NCI-H510A treated with DMSO at 0.1 percent for 48 hours (cell line): ENCODE data around the gene PALLD.
A peak's percentile ranks its signal among the peaks of the same experiment; 100 is the strongest.

Experiments used
- DNase-seq: peaks from one replicate; lab custom pipeline; 2025; lab: John Stamatoyannopoulos, UW

PALLD gene

DNA sequence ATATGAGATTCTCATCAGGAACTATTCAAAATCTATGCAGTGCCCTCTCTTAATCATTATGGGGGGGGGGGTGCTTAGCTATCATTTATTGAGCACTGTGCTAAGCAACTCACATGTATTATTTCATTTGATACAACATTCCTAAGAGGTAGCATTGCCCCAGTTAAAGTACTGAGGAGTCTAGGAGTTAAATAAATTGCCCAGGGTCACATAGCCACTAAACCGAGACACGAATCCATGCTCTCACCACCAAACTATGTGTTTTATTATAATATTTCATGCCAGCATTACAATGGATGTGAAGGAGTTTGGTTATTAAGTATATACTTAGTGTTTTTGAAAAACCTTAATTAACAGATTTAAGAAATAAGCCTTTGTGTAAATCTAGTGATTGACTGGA, 381.8 kb downstream of the PALLD start:
- no peak for DNase-seq

- DNase-seq: no peak
These were observed 382.3 kb downstream of the PALLD start for GRCh38 chr4:168879188-168879587.

DNA sequence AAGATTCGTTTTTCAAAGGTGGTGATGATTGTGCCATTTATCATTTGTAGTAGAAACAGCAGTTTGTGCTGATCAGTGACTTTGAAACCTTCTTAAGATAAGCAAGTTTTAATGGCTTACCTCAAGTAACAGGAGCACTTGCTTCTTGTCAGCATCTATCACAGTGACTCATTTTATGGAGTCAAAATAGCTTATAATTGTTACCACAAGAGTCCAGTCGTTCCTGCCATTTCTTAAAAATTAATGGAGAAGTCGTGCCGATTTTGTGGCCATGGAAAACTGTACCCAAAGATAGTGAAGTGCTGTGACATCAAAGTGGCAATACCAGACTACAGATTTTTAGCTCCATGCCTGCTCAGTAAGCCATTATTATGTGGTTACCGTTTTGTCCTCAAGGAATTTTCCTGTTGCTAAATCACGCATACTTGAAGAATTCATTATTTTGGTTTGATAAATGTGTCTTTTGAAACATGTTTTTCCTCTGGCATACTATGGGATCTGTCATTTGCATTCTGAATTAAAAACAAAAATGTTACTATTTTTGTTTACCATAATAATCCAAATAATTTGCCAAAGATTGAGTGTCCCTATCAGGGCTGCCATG, 383.3 kb downstream of the PALLD start:
- no peak for DNase-seq

- no peak for DNase-seq
These were observed 384.2 kb downstream of the PALLD start for GRCh38 chr4:168880811-168881595.

GRCh38 chr4:168881781-168882420, 385.0 kb downstream of the PALLD start:
- no peak for DNase-seq

DNA sequence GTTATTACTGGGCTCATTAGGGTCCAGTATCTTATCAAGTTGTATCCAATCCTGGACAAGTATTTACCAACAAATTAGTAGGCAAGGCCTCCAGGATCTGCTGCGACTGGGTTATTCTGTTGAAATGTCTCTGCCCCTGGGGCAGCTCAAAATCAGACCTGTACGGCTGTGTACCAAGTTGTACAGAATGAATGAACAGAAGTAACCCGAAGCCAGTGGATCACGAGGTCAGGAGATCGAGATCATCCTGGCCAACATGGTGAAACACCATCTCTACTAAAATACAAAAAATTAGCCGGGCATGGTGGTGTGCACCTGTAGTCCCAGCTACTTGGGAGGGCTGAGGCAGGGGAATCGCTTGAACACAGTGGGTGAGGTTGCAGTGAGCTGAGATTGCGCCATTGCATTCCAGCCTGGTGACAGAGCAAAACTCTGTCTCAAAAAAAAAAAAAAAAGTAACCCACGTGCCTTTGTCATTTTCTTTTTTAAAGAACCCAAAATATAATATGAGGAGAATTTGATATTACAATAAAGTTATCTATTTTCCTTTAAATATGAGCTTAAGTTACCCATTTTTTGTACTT, 385.9 kb downstream of the PALLD start:
- DNase-seq: no peak

DNA sequence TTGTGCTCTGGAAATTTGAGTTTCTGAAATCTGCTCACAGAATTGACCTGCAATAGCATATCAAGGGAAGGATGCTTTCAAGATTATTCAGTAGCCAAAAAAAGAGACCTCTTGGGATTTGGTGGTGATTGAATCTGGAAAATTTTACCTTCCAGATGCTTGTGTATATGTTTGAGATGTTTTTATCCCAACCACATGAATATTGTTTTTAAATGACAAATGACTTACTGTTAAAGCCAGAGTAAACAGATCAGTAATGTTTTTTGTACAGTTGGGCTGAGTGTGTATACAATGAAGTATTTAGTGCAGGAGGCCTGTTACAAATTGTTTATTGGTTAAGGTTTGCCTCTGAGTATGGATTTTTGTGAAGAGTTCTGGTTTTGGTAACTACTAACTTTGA, 386.7 kb downstream of the PALLD start:
- no peak for DNase-seq

GRCh38 chr4:168884251-168885124, 387.6 kb downstream of the PALLD start:
- DNase-seq: peak; percentile 36

- DNase-seq: no peak
These were observed 388.5 kb downstream of the PALLD start for GRCh38 chr4:168885400-168885799.

DNA sequence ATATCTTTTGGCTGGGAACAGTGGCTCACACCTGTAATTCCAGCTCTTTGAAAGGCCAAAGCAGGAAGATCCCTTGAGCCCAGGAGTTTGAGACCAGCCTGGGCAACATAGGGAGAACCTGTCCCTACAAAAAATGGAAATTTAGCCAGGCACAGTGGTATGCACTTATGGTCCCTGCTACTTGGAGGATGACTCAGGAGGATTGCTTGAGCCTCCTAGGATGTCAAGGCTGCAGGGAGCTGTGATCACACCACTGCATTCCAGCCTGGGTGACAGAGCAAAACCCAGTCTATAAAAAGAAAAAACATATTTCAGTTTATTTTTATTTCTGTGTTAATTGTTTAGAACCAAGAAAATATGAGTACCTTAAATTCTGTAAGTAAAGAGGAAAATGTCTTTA, 389.5 kb downstream of the PALLD start:
- DNase-seq: no peak

DNA sequence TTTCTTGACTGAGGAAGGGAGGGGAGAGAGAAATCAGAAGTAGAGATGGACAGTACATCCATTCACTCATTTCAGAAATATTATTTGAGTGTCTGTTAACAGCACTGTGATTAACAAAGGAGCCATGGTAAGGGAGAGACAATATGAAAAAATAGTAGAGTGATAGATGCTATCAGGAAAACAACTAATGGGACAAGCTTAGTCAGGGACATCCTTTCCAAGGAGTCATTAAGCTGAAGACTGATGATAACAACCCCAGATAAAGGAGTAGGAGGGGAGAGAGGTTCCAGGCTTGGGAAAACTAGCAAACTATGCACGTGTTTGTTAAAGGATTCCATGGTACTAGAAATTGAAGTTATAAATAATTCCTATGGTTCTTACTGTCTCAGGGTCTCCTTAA, 391.0 kb downstream of the PALLD start:
- DNase-seq: no peak

DNA sequence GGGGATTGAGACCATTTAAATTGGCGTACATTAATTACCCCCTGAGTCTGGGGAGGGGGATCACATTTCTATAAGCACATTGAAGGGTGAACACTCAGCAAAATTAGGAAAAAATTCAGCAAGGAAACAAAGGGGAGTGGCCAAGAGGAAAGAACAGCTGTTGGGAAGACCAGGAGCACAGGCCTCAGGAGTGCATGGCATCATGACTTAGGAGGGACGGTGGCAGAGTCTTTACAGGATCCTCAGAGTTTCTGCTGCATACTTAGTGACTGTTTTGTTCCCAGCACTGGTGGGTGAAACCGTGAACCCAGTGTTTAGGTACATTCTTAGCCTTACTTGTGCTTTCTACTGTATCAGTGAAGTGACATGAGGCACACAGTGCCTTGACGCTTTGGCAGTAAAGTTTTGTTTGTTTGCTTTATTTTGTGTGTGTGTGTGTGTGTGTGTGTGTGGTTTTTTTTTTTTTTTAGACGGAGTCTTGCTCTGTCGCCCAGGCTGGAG, 391.9 kb downstream of the PALLD start:
- no peak for DNase-seq

DNA sequence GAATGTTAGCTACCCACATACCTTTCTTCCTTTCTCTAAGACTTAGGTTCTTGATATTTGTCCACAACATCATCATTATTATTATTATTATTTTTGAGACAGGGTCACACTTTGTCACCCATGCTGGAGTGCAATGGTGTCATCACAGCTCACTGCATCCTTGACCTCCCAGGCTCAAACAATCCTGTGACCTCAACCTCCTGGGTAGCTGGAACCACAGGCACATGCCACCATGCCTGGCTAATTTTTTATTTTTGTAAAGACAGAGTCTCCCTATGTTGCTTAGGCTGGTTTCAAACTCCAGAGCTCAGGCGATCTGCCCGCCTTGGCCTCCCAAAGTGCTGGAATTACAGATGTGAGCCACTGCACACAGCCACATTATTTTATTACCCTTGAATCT, 394.2 kb downstream of the PALLD start:
- no peak for DNase-seq

- DNase-seq: no peak
These were observed 394.8 kb downstream of the PALLD start for GRCh38 chr4:168891688-168892087.

- no peak for DNase-seq
These were observed 395.6 kb downstream of the PALLD start for GRCh38 chr4:168892475-168892874.

- no peak for DNase-seq
These were observed 396.4 kb downstream of the PALLD start for GRCh38 chr4:168893205-168893604.

DNA sequence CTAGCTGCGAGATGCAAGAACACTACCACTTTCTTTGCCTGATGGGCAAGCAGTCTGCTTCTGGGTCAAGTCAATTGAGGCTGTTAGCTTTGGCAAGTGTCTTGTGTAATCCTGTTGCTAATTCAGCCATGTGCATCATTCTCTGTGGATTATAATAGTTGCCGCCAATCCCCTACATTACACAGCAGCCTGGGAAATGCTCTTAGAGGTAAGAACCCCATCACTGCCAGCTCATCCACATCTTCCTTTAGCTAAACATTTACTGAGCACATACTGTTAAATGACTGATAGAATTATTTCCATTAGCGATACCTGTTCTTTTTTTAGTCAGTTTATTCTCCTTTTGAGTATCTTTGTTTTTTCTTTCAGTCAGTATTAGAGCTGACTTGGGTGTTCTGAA, 397.0 kb downstream of the PALLD start:
- no peak for DNase-seq

DNA sequence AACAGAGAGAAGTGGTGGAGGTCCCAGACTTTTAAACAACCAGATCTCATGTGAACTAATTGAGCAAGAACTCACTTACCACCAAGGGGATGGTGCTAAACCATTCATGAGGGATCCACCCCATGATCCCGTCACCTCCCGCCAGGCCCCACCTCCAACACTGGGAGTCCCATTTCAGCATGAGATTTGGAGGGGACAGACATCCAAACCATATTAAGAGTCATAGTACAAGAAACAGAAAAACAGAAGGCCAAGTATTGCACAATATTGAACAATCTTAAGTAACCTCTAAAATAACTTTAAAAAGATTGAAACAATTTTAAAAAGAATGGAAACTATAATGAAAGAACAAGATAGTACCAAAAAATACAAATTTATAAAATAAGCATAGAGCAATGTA, 403.2 kb downstream of the PALLD start:
- no peak for DNase-seq

DNA sequence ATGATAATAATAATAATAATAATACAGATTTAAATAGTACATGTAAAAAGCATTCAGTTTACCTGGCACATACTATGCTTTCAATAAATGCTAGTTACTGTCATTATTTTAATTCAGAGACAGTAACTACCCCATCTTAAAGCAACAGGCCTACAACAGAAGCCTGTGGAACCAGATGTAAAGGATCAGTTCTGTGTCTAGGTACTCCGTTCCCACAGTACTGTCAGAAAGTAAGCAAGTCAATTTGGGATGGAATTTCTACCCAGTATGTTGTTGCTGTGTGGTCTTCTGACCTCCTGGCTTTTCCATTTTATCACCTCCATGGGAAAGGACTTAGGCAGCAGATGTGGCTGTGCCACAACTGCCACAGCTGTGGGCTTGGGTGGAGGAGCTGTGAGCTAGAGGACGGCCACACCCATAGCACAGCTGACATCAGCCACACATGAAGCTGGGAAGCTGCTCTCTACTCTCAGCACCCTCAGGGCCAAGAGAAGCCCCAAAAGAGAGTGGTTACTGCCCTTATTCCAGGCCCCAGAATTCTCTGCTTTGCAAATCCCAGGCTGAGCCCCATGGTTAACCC, 410.4 kb downstream of the PALLD start:
- no peak for DNase-seq

GRCh38 chr4:168908093-168908492, 411.2 kb downstream of the PALLD start:
- no peak for DNase-seq

- DNase-seq: no peak
These were observed 412.0 kb downstream of the PALLD start for GRCh38 chr4:168908851-168909273.
